Measurements from ENCODE around the gene PCDHGA10.

- TF ChIP-seq TCF7 (IDR thresholded peaks at IDR 0.05; ENCODE audit: borderline replicate concordance): no peak
- TF ChIP-seq, protein P1, sequence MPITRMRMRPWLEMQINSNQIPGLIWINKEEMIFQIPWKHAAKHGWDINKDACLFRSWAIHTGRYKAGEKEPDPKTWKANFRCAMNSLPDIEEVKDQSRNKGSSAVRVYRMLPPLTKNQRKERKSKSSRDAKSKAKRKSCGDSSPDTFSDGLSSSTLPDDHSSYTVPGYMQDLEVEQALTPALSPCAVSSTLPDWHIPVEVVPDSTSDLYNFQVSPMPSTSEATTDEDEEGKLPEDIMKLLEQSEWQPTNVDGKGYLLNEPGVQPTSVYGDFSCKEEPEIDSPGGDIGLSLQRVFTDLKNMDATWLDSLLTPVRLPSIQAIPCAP (CRISPR knock-in tag; IDR thresholded peaks at IDR 0.05; ENCODE audit: borderline replicate concordance): no peak
- no peak for TF ChIP-seq SMC3 (conservative IDR thresholded peaks at IDR 0.05; ENCODE audit: insufficient read depth, low read depth, low read length)
- TF ChIP-seq, protein P2, sequence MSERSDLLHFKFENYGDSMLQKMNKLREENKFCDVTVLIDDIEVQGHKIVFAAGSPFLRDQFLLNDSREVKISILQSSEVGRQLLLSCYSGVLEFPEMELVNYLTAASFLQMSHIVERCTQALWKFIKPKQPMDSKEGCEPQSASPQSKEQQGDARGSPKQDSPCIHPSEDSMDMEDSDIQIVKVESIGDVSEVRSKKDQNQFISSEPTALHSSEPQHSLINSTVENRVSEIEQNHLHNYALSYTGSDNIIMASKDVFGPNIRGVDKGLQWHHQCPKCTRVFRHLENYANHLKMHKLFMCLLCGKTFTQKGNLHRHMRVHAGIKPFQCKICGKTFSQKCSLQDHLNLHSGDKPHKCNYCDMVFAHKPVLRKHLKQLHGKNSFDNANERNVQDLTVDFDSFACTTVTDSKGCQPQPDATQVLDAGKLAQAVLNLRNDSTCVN (CRISPR knock-in tag; IDR thresholded peaks at IDR 0.05): no peak
- TF ChIP-seq TAF1 (IDR thresholded peaks at IDR 0.05; ENCODE audit: control insufficient read depth, extremely low read depth, insufficient read depth, low read length, severe bottlenecking): no peak
- no peak for TF ChIP-seq ZSCAN29 (IDR thresholded peaks at IDR 0.05)
- TF ChIP-seq POLR2A (conservative IDR thresholded peaks at IDR 0.05): no peak
- 0 out of 2 replicates have a peak, but pooled peaks have one; percentile 8 for TF ChIP-seq ZBTB33 (CRISPR knock-in tag; IDR thresholded peaks at IDR 0.05)
- TF ChIP-seq CHD2 (IDR thresholded peaks at IDR 0.05; ENCODE audit: low read depth, low read length): no peak
- TF ChIP-seq PHB (CRISPR knock-in tag; IDR thresholded peaks at IDR 0.05): no peak
Observed at GRCh38 chr5:141419074-141419880, 6.5 kb downstream of the PCDHGA10 start.
